Omental fat pad (tissue), 4 donors: Measurements from ENCODE around the gene LHX3. TPM values are rescaled to one million over a fixed set of nuclear protein-coding genes. Genes with fewer than 3 reads are reported as not detected.

Source experiments
- ATAC-seq: fragments of 150-250 bp; one replicate; pipeline ENCODE4 v1.9.1; 2016; ENCODE audit warnings: mild to moderate bottlenecking, moderate library complexity; ENCODE audit not compliant: low FRiP score
- DNase-seq: peaks from one replicate; pipeline ENCODE4 v3.0.0-alpha.2; 2019; ENCODE audit warnings: low spot score
- CTCF ChIP-seq, 3 donors: fragments of 450-650 bp; IDR thresholded peaks; one replicate each; pipeline ENCODE4 v1.5.1; 2016 to 2017; ENCODE audit warnings: antibody characterized with exemption in 3 of 3, mild to moderate bottlenecking in 3 of 3, moderate library complexity in 2 of 3
- total RNA-seq, 4 donors: library from RNA; depleted of rRNA; stranded (reverse); fragments of >200 nt; gene quantifications; one replicate each; pipeline ENCODE4 v1.1.0, GENCODE V29; 2016

LHX3 gene
- total RNA-seq, 4 donors from 2014 or later, result not detected

DNA sequence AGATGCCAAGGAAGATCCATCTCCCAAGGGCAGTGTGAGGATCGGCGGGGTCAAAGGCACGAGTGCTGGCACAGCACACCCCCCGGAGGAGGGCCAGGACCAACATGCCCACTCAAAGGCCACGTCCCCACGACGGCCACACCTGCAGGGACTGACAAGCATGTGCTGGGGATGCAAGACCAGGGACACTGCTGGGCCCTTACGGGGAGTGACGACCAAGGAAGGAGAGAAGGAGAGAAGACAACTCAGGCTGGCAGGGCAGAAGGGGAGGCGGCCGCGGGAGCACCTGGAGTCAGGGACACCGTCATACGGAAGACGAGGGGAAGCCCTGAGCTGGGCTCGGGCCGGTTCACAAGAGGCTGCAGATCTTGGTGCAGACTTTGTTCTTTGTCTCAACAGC, 30.2 kb upstream of the LHX3 start:
- no peak for TF ChIP-seq CTCF (IDR thresholded peaks at IDR 0.05)
- ATAC-seq (no peak), DNase-seq (no peak)

GRCh38 chr9:136234597-136234996, 29.7 kb upstream of the LHX3 start:
- DNase-seq, result no peak
- ATAC-seq, result no peak
- TF ChIP-seq CTCF (IDR thresholded peaks at IDR 0.05), result no peak

DNA sequence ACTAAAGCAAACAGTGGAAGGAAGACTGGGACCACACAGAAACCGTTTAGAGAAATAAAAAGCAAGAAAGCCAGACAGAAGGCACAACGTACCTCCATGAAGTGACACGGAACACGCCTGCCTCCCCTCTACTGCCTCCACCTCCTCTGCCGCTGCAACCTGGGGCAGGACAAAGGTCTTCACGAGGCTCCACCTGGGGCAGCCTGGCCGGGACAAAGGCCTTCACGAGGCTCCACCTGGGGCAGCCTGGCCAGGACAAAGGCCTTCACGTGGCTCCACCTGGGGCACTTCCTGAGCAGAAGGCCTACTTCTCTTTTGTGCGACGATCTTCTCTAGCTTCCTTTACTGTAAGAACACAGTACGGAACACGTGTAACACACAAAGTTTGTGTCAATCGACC, 28.9 kb upstream of the LHX3 start:
- no peak for ATAC-seq
- no peak for DNase-seq
- TF ChIP-seq CTCF (IDR thresholded peaks at IDR 0.05), result no peak

GRCh38 chr9:136233411-136233810, 28.5 kb upstream of the LHX3 start:
- ATAC-seq (no peak), DNase-seq (no peak)
- no peak for TF ChIP-seq CTCF (IDR thresholded peaks at IDR 0.05)

GRCh38 chr9:136232969-136233368, 28.0 kb upstream of the LHX3 start:
- no peak for ATAC-seq
- no peak for DNase-seq
- no peak for TF ChIP-seq CTCF (IDR thresholded peaks at IDR 0.05)

GRCh38 chr9:136231478-136232297, 26.8 kb upstream of the LHX3 start:
- no peak for TF ChIP-seq CTCF (IDR thresholded peaks at IDR 0.05)
- ATAC-seq (no peak), DNase-seq (no peak)

DNA sequence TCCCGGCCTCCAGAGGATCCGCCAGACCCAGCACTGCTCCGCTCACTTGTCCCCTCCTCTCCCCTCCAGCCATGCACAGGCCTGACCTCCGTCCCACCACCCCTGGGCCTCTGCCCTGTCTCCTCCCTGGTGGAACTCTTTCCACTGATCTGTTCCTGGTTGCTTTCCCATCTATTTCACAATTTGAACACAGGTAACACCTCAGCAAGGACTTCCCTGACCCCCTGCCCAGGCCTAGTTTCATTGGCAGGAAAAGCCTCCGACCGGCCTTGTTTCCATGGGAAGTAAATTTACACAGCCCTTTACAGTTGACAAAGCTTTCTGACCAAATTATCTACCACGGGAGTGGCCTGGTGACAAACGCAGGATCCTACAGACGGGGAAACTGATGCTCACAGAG, 25.8 kb upstream of the LHX3 start:
- TF ChIP-seq CTCF (IDR thresholded peaks at IDR 0.05), result no peak
- ATAC-seq (no peak), DNase-seq (no peak)
